K562 (cell line): ENCODE data around the gene DIMT1. TPM values are rescaled to one million over a fixed set of nuclear protein-coding genes. Genes with fewer than 3 reads are reported as not detected.

Experiments used
- ARID4B ChIP-seq: sonication (generic); formaldehyde crosslinking; IDR thresholded peaks from 2 replicates; pipeline ENCODE4 v1.8.0; 2022; ENCODE audit warnings: mild to moderate bottlenecking, missing genetic modification reagents
- HMGXB4 ChIP-seq: sonication (generic); formaldehyde crosslinking; IDR thresholded peaks from 2 replicates; pipeline ENCODE4 v1.8.1; 2023; ENCODE audit warnings: mild to moderate bottlenecking, missing genetic modification reagents
- ILK ChIP-seq: fragments of 450-650 bp; IDR thresholded peaks from 2 replicates; pipeline ENCODE4 v1.6.1; 2016; ENCODE audit warnings: missing genetic modification characterization, low read depth, mild to moderate bottlenecking, missing compliant biosample characterization, moderate library complexity, borderline replicate concordance
- NFATC3 ChIP-seq: fragments of 450-650 bp; IDR thresholded peaks from 2 replicates; pipeline ENCODE4 v1.6.1; 2017; ENCODE audit warnings: mild to moderate bottlenecking
- NFE2 ChIP-seq: IDR thresholded peaks from 2 replicates; pipeline ENCODE4 v1.6.1; 2014; ENCODE audit warnings: antibody characterized with exemption, low read depth
- NFYB ChIP-seq: IDR thresholded peaks from 2 replicates; pipeline ENCODE4 v1.6.1; 2011; ENCODE audit warnings: mild to moderate bottlenecking, moderate library complexity; ENCODE audit not compliant: insufficient read length; ENCODE audit errors: extremely low read depth
- NUFIP1 ChIP-seq: fragments of 450-650 bp; IDR thresholded peaks from 2 replicates; pipeline ENCODE4 v1.6.1; 2018; ENCODE audit not compliant: partially characterized antibody
- PKNOX1 ChIP-seq: fragments of 450-650 bp; IDR thresholded peaks from 2 replicates; pipeline ENCODE4 v1.6.1; 2016
- RB1 ChIP-seq: fragments of 450-650 bp; IDR thresholded peaks from 2 replicates; pipeline ENCODE4 v1.6.1; 2017; ENCODE audit warnings: low read depth, mild to moderate bottlenecking
- SMAD2 ChIP-seq: fragments of 150-350 bp; IDR thresholded peaks from 2 replicates; pipeline ENCODE4 v1.6.1; 2014; ENCODE audit warnings: low read depth, mild to moderate bottlenecking, low read length
- TRIM28 ChIP-seq: fragments of 450-650 bp; IDR thresholded peaks from 2 replicates; pipeline ENCODE4 v1.6.1; 2017
- USF2 ChIP-seq: sonication (generic); formaldehyde crosslinking; IDR thresholded peaks from 2 replicates; pipeline ENCODE4 v1.5.0; 2020; ENCODE audit warnings: missing genetic modification reagents
- ZBTB33 ChIP-seq: sonication (generic); formaldehyde crosslinking; IDR thresholded peaks from 2 replicates; pipeline ENCODE4 v1.8.1; 2023; ENCODE audit warnings: mild to moderate bottlenecking, missing genetic modification reagents
- ZNF224 ChIP-seq: sonication (generic); formaldehyde crosslinking; IDR thresholded peaks from 2 replicates; pipeline ENCODE4 v1.8.0; 2022; ENCODE audit warnings: mild to moderate bottlenecking, missing genetic modification reagents
- ZNF668 ChIP-seq: fragments of 250-450 bp; sonication (Bioruptor Pico); IDR thresholded peaks from 2 replicates; pipeline ENCODE4 v1.8.0; 2022; ENCODE audit warnings: mild to moderate bottlenecking, inconsistent platforms
- ZSCAN29 ChIP-seq: fragments of 450-650 bp; IDR thresholded peaks from 2 replicates; pipeline ENCODE4 v1.6.1; 2017
- polyA plus RNA-seq, 8 experiments: library from polyadenylated mRNA; depleted of rRNA in 4 of 8; stranded (reverse) in 5 of 8; unstranded in 3 of 8; fragments of >200 nt; fragmentation: Nextera tagmentation in 2 of 8; fragmentation: Illumina TruSeq in 1 of 8; extraction: Ambion mirVana in 2 of 8; extraction: Trizol in 1 of 8; gene quantifications; 2 replicates each; pipeline versions ENCODE4 v1.2.1 to v1.2.3, GENCODE V29; 2011 to 2014; ENCODE audit warnings: inconsistent platforms in 1 of 8, missing spikeins in 1 of 8
- total RNA-seq, 7 experiments: library from RNA; depleted of rRNA in 6 of 7; stranded (reverse); fragments of >200 nt in 6 of 7; fragmentation: Illumina TruSeq in 2 of 7; extraction: Trizol in 2 of 7; gene quantifications; 2 replicates each; pipeline versions ENCODE4 v1.2.1 to v1.2.3, GENCODE V29; 2011 to 2021; ENCODE audit warnings: low replicate concordance in 1 of 7

The DIMT1 gene
- total and polyA plus RNA-seq, 9 of the 15 experiments (the other 6 are each of a cell fraction or from before 2014, with no cell fraction given): 28.9 to 85.3 (median 54.1) TPM

- TF ChIP-seq NUFIP1 (no peak), TRIM28 (no peak), ZSCAN29 (no peak; the same call in 1 of the 2 replicates), NFE2 (no peak), NFYB (no peak), ILK (no peak), ARID4B (CRISPR knock-in tag) (peak; percentile 96), PKNOX1 (no peak), SMAD2 (no peak), USF2 (peak; percentile 66), ZNF224 (no peak), ZBTB33 (CRISPR knock-in tag) (0 out of 2 replicates have a peak, but pooled peaks have one; percentile 19), RB1 (peak; percentile 75; the same call in 1 of the 2 replicates), HMGXB4 (CRISPR knock-in tag) (no peak), ZNF668 (CRISPR knock-in tag) (no peak), NFATC3 (no peak)
Observed at GRCh38 chr5:62403411-62404250, at the start of gene DIMT1 (continued).
